GM21786 (cell line): ENCODE data around the gene DUOX1.
"Not testable (repeated sequence)": the region's sequence is repeated elsewhere in the genome, so short reads cannot be mapped to it uniquely, and the experiment has no call there.

Experiments used
- ATAC-seq: cut with Tn5 transposase; IDR thresholded peaks from one replicate; pipeline ENCODE4 v1.9.1; 2021; ENCODE audit not compliant: unreplicated experiment

The DUOX1 gene

DNA sequence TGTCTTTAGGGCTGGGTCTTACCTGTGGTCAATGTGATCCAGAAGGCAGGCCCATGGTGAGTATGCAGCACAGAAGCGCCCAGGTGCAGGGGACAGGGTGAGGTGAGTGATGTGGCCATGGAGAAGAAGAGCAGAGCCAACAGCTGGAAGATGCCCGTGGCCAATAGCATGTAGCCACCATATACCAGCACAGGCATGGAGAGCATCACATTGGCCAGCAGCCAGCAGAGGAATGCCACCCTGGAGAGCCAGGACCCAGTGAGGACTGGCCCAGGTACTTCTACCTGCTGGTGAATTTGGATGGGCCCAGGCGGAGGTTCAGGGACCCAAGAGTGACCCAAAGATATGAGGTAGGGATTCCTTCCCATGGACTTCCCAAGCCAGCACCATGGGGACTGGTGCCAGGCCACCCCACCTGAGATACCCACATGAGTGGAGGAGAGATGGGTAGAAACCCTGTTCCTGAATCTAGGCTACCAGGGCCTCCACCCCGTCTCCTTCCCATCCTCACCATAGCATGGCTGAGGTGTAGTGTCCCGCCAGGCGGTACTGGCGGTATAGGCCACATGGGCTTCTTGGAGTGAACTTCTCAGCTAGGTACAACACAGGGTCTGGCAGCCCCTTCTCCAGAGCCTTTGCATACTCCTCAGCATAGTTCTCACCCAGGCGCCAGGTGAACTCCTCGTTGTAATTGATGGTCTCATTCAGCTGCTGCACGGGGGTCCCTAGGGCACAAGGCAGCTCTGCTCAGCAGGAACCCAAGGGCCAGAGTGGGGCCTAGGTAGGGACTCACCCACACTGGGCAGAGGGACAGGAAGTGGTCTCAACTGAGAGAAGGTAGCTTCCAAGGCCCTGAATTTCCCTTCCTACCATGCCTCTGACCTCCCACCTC is 9.5 kb upstream of the DUOX1 start:
- ATAC-seq = no peak

DNA sequence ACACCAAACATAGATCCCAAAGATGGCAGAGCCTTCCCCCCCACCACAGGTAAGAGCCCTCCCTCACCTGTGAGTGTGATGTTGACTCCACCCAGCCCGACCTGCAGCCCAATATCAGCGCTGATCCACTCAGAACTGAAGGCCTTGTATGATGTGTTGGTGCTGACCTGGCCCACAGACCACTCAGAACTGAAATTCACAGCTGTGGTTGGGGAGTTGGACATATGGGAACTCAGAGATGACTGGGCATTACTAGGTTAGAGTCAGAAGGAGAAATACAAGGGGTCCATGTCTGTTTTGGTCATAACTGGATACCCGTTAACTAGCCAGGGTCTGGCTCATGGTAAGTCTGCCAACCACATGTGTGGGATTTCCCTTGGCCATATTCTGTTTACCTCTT is 8.8 kb upstream of the DUOX1 start:
- no peak for ATAC-seq

DNA sequence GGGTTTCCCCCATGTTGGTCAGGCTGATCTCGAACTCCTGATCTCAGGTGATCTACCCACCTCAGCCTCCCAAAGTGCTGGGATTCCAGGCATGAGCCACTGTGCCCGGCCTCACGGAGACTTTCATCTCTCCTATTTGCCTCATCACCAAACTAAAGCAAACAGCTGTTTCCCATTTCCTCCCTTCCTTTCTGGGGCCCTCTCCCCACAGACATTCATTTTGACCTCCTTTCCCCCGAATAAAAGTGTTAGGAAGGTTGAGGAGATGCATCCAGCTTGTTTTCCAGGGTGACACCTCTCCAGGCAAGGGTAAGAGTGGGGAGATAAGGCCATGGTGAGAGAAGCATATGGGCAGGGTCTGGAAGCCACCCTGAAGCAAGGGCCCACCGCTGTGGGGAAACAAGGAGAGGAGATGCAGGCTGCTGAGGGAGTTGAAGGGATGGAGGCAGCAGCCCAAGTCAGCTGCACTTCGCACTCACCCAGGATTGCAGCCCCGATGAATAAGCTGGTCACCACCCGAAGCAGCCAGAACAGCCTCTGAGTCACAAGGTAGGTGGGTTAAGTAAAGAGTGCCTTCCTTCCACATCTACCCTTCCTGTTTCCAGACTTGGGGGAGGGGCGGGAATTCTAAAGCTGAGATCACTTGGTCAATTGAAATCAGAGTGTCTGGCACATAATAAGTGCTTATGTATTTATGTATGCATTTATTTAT is 7.9 kb upstream of the DUOX1 start:
- no peak for ATAC-seq

- no peak for ATAC-seq
Measured at GRCh38 chr15:45122719-45123118, 7.1 kb upstream of the DUOX1 start.

DNA sequence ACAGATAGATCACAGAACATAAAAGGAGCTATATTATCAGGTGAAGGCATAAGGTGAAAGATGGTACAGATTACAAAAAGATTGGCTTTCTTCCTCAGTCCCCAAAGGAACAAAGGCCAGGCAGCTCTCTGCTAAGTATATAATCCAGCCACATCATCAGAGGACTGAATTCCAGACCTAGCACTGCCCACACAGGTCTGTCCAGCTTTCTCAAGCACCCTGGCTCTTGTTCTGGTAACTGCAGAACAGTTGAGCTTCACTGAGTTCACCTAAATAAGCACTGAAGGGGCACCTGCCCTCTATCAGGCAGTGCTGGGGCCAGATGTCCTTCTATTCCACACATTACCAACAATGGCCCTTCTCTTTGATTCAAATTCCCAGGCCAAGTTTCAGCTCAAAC is 6.4 kb upstream of the DUOX1 start:
- ATAC-seq = no peak

DNA sequence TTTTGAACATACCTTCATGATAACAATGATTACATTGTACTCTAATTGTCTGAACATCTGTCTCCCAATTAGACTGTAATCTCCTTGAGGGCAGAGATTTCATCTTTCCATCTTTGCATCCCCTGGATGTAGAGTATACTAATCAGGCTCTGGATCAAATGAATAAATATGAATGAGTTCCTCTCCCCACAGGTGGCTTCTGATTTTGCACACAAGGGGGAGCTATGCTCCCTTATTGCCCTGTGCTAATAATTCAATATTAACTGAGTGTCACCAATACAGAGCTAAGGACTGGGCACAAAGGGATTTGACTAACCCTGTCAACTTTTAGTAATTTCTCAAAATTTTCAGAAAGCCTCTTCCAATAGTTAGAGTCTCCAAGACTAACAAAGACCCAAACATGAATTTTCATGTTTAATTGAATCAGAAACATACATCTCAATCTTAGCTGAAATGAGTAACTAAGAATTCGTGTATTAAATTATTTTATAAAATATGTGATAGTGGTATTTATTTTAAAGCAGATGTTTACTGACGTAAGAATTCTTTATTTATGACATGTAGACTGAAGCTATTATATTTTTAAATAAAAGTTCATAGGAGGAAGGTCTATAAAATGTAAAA is 3.1 kb upstream of the DUOX1 start:
- ATAC-seq = no peak

DNA sequence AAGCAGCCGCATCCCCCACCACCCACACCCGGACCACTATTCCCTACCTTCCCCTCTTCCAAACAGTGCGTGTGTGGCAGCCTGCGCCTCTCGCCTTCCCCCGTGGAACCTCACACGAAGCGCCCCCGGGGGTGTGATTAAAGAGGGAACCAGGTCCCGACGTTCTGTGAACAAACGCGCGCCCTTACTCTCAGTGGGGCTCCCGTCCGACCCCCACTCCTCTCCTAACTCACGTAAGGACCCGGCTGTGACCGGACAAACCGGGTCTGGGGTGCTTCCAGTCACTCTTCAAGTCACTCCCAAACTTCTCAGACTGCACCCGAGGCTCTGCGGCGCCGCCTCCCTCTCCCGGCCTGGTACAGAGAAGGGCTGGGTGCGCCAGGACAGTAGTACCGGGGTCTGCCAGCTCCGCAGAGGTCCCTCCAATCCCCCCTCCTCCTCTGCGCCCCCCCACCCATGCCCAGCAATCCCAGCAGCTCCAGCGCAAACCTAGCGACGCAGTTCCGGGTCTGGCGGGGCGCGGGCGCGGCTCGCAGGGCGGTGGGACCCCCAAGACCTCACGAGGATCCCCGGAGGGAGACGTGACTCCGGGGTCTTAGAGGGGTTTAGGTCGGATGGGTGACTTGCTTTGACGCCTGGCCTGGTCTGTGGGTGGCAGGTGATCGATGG is 689 bp upstream of the DUOX1 start:
- ATAC-seq = no peak

- ATAC-seq = no peak
Measured at GRCh38 chr15:45130291-45131000, 652 bp downstream of the DUOX1 start.

GRCh38 chr15:45131510-45131909 is 1.7 kb downstream of the DUOX1 start:
- ATAC-seq = no peak

DNA sequence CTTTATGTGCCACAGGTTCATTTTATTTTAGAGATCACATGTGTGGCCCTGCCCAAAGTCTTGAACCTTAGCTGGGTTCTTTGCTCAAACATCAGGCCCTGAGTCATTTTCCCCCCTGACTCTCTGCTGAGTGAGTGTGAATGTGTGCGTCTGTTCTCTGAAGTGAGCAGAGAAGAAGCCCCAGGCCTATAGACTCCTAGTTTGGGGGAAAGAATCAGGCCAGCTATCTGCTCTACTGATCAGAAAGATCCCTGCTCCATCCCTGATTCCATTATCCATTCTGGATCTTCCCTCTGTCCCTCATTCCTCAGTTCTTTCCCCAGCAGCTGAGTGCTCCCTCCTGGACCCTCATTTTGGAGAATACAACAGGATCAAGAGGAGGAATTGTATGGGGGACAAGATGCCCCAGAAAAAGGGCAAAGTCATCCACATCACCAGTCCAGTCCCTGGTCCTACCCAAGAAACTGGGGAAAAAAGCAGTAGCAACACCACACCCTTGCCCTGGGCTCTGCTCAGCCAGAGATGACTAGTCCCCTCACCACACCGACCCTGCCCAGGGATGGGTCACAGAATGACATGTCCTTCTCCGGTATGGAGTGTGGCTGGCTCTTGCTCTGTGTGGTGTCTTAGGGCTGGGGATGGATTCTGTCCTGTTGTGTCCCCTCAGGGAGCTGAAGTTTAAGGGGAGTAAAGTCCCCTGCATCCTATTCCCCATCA is 3.2 kb downstream of the DUOX1 start:
- no peak for ATAC-seq

- no peak for ATAC-seq
Measured at GRCh38 chr15:45133561-45133920, 3.7 kb downstream of the DUOX1 start.

DNA sequence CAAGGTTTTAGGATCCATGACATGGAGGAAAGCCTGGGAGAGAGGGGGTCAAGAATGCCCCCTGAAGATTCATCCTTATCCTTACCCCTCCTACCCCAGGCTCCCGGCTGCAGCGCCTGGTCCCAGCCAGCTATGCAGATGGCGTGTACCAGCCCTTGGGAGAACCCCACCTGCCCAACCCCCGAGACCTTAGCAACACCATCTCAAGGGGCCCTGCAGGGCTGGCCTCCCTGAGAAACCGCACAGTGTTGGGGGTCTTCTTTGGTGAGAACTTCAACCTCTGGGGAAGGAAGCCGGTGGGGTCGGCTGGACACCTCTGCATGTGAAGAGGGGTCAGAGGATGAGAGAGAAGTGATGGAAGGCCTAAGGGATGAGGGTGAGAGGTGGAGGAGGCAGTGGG is 4.3 kb downstream of the DUOX1 start:
- no peak for ATAC-seq

DNA sequence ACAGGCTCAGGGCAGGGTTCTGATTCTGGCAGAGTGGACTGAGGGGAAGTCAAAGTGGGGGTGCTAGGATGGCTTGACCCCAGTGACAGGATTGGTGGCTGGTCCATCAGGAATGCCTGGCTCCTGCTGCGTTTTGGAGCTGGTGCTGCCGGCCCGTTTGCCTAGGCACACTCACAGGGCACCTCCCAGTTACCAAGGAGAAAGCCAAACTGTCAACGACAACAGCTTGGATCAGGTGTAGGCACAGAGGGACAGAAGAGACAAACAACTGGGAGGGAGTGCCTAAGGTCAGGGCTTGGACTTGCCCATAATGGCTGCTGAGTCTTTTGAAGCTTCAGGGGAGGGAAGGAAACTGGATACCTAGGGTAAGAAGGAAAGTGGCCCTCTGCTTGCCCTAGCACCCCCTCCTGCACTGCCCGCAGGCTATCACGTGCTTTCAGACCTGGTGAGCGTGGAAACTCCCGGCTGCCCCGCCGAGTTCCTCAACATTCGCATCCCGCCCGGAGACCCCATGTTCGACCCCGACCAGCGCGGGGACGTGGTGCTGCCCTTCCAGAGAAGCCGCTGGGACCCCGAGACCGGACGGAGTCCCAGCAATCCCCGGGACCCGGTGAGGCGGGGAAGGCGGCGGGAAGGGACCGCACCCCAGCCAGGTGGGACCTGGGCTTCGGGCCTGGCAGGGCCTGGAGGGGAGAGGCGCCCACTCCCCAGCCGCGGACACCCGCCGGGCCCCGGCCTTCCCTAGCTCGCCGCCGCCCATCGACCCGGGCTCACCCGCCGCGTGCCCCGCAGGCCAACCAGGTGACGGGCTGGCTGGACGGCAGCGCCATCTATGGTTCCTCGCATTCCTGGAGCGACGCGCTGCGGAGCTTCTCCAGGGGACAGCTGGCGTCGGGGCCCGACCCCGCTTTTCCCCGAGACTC is 5.1 kb downstream of the DUOX1 start:
- ATAC-seq = no peak

DNA sequence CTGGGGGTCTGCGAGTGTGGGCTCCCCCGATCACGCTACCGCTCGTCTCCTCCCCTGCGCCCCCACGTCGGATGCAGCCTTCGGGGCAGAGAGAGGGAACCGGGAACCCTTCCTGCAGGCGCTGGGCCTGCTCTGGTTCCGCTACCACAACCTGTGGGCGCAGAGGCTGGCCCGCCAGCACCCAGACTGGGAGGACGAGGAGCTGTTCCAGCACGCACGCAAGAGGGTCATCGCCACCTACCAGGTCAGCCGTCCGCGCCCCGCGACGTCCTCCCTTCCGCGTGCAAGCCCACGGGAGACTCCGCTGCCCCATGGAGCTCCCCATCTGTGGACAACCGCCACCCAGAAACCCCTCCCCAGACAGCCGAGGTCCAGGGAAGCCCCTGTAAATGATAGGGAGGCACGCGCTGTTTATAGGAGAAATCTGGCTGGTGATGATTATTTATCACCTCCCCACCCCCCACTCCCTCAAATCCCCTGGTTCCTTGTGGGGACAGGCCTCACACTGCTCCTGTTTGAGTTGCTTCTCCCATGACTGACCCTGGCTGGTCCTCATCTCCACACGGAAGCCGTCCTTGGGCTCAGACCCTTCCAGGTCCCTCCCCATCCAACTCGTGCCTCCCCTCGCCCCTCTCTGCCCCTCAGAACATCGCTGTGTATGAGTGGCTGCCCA is 6.0 kb downstream of the DUOX1 start:
- not testable (repeated sequence) for ATAC-seq

DNA sequence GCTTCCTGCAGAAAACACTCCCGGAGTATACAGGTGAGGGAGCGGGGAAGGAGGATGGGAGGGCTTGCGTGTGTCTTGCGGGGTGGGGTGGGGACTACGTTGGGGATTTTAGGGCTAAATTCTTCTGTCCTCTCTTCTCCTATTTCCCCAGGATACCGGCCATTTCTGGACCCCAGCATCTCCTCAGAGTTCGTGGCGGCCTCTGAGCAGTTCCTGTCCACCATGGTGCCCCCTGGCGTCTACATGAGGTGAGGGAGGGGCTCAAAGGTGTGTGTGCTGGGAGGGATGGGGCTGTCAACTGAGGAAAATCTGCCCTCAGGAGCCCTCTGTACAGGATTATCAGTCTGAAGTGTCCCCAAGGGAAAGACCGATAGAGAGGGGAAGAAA is 6.6 kb downstream of the DUOX1 start:
- no peak for ATAC-seq

DNA sequence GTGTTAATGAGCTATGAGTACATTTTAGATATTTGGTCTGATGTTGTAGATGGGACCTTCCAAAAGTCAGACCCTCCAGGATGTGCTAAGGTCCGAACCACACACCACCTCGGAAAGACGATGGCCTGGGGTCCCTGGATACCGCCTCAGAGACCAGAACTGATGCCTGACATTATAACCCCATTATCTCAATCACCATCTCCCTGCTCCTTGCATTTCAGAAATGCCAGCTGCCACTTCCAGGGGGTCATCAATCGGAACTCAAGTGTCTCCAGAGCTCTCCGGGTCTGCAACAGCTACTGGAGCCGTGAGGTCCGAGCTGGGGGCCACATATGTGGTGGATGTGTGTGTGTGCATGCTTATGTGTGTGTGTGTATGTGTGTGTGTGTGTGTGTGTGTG is 7.9 kb downstream of the DUOX1 start:
- ATAC-seq = no peak

DNA sequence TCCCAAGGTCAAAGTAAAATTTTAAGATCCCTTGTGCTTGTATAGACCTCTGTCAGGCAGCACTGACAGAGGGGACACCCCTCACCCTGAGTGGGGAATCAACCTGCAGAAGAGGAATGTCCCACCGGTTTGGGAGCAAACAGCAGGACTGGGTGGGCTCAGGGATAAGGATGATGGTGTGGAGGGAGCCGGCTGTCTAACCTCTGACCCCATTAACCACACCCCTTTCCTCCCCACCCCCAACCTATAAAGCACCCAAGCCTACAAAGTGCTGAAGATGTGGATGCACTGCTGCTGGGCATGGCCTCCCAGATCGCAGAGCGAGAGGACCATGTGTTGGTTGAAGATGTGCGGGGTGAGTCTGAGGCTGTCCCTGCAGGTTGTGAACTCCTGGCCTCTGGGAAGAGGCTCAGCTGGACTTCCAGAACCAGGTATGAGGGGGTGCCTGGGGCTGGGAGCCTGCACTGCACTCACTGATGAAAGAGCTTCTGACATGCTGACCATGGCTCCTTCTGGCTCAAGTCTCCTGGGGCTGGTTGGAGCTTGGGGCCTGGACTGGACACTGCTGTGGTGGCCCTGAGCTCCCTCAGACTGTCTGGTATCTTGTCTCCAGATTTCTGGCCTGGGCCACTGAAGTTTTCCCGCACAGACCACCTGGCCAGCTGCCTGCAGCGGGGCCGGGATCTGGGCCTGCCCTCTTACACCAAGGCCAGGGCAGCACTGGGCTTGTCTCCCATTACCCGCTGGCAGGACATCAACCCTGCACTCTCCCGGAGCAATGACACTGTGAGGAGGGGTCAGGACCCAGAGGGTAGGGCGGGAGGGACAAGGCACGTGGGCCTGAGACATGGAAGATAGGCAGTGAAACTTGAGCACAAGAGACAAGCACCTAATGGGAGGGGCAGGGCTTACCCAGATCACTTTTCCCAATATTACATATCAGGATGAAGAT is 9.3 kb downstream of the DUOX1 start:
- ATAC-seq = no peak

DNA sequence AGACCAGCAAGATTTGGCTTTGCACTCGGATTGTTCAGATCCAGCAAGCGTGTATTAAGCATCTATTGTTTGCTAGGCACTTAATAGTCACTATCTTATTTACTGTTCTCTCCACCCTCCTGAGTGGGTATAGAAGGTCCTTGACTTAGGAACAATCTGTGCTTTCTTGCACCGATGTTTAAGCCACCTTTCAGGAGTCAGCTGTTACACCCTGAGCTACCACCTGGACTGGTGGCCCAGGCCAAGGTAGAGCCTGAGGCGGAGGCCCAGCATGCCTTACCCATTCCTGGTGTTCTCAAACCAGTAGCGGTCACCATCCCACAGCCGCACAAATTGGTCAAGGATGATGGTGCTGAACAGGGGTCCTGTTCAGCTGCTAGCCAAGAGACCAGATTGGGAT is 10.0 kb downstream of the DUOX1 start:
- no peak for ATAC-seq
